Esophagus muscularis mucosa (tissue), 4 donors: ENCODE measurements around the gene SPEF1.

Source experiments
- CTCF ChIP-seq, 3 experiments: fragments of 200-600 bp in 2 of 3; fragments of 450-650 bp in 1 of 3; sonication (generic) in 2 of 3; IDR thresholded peaks; one replicate each; pipeline ENCODE4 v1.5.1; 2017 to 2019; ENCODE audit warnings: antibody characterized with exemption in 3 of 3, mild to moderate bottlenecking in 2 of 3, moderate library complexity in 1 of 3
- EP300 ChIP-seq: sonication (generic); formaldehyde crosslinking; IDR thresholded peaks from one replicate; pipeline ENCODE4 v1.6.1; 2017; ENCODE audit warnings: antibody characterized with exemption
- POLR2A ChIP-seq: fragments of 450-650 bp; IDR thresholded peaks from one replicate; pipeline ENCODE4 v1.6.1; 2017; ENCODE audit warnings: antibody characterized with exemption, moderate library complexity, mild to moderate bottlenecking, low read depth

- TF ChIP-seq CTCF (IDR thresholded peaks at IDR 0.05) (no peak), EP300 (no peak), POLR2A (no peak)
Measured at GRCh38 chr20:3744037-3744436, 37.2 kb downstream of the SPEF1 start.
